NCI-H345 treated with DMSO at 0.1 percent for 48 hours (cell line): ENCODE data around the gene RGS8.

ENCODE experiments used
- DNase-seq: peaks from one replicate; lab custom pipeline; 2025; ENCODE audit not compliant: unreplicated experiment; lab: John Stamatoyannopoulos, UW

The RGS8 gene

DNA sequence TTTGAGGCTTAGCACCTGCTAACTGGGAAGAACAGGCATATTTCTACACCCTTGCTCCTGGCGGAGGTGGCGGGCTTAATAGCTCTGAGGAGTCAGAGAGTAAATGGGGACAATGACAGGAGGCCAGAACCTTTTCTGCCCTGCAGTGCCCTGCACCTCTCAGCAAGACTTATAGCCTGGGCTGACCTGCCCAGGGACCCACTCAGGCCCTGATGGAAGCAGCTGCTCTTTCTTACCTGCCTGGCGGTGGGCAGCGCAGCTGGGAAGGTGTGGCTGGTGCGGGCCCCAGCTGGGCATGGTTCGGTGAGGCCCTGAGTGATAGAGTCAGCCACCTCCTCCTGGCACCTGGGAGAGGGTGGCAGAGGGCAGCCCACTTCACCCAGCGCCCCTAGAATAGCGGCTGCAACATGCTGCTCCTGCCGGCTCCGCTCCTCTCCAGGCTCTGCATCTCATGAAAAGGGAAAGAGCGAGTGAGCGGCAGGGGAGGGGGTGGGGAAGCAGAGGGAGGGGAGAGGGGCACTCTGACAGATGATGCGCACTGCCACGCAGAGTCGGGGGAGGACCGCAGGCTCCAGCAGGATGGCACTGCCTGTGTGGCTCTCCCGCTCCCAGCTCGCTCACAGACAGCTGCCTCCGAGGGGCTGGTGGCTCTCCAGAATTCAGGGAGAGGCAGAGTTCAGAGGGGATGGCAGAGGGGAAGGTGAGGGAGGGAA lies at the start of gene RGS8:
Gene RGS8 (minus strand): TSS at position 472 of the 713 bp plus-strand sequence. CDS start 14,938 bp downstream, outside the sequence.
- no peak for DNase-seq

GRCh38 chr1:182731852-182732575 lies 47.6 kb upstream of the RGS8 start:
- no peak for DNase-seq

- DNase-seq, result no peak
These were observed 42.5 kb upstream of the RGS8 start for GRCh38 chr1:182726912-182727311.

DNA sequence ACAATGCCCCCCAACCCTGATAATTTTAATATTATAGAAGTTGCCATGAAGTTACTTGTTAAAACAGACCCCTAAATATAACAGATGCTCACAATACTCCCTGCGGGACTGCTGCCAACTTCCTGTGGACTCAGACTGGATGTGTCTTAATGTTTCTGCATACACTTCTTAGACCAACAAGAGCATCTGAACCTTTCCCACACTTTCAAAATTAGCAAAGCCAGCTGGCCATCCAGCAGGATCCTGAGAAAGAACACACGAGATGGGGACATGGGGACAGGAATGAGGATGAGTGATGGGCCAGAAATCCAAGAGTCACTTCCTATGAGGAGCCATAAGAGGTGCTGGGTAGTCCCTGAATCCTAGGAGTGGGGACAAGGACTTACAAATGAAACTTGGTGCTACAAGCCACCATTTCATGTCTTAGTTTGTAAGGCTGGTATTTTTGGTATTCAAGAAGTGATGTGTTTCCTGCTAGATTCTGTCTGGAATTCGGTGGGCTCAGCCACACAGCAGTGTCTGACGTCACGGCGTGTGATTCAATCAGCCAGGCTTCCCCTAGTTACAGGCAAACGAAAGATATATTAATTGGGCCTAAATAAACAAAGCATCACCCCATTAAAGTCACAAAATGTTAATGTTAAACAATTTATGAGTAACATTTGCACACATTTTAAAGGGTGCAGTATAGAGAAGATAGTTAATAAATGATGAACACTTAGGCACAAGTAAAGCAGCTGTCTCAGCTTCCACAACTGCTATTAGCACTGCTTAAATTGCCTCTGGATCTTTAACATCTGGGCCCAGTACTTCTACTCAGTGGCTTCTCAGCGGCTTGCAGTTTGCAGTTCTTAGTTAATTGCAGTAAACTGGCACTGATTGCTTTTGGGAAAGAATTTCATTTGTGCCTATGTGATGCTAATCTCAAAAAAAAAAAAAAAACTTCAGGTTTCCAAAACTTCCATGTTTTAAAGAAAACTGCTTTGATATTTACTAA lies 41.2 kb upstream of the RGS8 start:
- no peak for DNase-seq

GRCh38 chr1:182724215-182724614 lies 39.8 kb upstream of the RGS8 start:
- no peak for DNase-seq

DNA sequence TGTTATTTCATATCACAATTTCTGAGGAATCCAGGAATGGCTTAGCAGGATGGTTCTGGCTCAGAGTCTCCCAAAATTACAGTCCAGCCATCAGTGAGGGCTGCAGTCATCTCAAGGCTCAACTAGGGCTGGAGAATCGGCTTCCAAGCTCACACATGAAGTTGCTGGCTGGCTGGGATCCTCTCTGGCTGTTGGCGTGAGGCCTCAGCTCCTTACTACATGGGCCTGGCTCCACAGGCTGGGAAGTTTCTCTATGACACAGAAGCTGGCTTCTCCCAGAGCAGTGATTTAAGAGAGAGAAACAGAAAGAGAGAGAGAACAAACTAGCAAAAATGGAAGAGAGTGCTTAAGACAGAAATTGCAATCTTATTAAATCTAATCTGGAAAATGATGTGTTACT lies 38.8 kb upstream of the RGS8 start:
- DNase-seq, result no peak

GRCh38 chr1:182721525-182721924 lies 37.1 kb upstream of the RGS8 start:
- DNase-seq, result no peak

GRCh38 chr1:182720463-182720862 lies 36.1 kb upstream of the RGS8 start:
- DNase-seq, result no peak

DNA sequence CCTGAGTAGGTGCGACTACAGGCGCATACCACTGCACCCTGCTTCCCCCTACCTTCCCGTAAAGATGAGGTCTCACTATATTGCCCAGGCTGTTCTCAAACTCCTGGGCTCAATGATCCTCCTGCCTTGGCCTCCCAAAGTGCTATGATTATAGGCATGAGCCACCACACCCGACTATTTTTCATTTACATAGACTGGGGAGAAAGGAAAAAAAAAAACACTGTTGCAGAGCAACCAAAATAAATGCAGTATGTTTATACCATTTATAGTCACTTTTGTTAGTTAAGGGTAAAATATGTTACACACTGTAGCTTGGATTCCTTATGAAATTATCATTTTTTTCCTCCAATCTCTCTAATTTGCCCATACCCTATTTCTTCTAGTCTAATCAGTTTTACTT lies 35.2 kb upstream of the RGS8 start:
- DNase-seq, result no peak

GRCh38 chr1:182718311-182718710 lies 33.9 kb upstream of the RGS8 start:
- no peak for DNase-seq

- no peak for DNase-seq
These were observed 32.6 kb upstream of the RGS8 start for GRCh38 chr1:182716740-182717720.

- DNase-seq, result no peak
These were observed 31.1 kb upstream of the RGS8 start for GRCh38 chr1:182715531-182715930.

GRCh38 chr1:182714546-182714945 lies 30.2 kb upstream of the RGS8 start:
- DNase-seq, result no peak

DNA sequence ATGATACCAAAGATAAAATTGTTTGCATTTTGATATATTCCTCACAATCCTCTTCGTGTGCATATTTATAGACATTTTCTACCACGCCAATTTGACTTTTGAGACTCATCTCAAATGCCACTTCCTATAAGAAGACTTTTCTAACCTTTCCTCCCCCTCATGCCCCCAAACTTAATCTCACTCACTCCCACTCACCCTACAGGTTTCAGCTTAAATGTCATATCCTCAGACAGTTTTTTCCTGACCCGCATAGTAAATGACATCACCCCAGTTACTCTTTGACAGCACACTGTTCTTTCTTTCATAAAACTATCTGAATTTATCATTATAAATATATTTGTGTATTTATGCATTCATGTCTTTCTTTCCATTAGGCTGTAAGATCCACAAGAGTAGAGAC lies 29.6 kb upstream of the RGS8 start:
- DNase-seq, result no peak

DNA sequence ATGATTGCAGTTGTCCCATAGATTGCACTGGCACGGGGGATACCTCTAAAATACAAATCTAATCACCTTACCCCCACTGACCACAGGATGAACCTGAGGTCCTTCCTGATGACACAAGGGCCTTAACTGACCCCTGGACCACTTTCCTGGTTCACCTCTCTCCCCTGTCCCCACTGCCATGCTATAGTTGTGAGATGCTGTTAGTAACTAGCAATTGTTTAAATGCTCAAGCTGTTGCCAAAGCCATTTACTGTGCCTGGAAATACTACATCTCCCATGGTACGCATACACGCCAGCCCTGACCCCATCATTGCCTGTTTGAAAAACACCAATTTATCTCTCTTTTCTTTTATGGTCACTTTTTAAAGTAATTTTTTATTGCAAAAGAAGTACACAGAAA lies 29.1 kb upstream of the RGS8 start:
- no peak for DNase-seq

DNA sequence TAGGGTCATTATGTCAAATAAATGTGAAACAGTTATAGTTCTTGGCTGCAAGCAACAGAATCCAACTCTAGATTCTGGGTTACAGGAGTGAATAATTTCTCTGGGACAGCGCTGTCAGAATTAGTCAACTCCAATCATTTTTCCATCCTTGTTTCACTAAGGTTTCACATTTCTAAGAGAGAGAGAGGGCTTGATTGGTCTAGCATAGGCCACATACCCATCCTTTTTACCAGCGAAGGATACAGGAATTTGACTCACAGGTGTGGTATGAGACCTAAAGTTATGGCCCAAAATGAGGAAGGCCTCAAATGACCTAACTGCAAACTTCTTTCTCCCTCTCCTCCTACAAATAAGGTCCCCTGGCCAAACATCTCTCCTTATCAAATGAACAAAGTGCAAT lies 25.5 kb upstream of the RGS8 start:
- DNase-seq, result no peak

- DNase-seq, result no peak
These were observed 24.9 kb upstream of the RGS8 start for GRCh38 chr1:182709225-182709764.

DNA sequence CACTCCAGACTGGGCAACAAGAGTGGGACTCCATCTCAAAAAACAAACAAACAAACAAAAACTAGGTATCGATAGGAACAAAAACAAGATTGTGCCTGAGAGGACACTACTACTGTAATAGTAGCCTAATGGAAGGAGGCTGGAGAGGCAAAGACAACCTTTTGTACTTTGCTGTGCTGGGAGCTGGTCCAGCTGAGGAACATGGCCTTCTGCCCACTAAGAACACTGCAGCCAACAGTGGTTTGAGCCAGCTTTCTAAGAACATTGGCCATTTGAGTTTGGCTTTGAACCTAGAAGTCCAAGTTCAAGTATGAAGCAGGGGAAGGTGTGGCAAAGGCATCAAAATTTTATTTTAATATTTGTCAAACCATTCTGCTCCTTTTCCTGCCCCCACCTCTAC lies 22.7 kb upstream of the RGS8 start:
- no peak for DNase-seq

- no peak for DNase-seq
These were observed 20.3 kb upstream of the RGS8 start for GRCh38 chr1:182704677-182705076.

DNA sequence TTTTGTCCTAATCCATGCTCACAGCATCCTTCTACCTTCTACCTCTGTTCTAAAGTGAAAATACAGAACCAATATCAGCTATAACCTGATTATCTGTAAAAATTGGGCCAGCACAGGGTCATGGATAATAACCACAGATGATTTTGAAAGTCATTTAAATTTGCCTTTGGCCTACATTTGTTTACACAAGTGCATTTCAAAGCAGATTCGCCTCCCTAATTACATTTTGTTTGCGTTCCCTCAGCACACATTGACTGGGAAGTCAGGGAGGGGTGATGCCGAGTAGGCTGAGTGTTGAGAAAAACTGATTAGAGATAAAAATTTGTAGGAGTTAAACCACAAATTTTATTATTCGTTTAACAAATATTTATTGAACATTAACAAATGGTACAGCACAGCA lies 19.2 kb upstream of the RGS8 start:
- DNase-seq, result peak; percentile 29
